Stimulated activated CD8-positive, alpha-beta memory T cell treated with anti-CD3 and anti-CD28 coated beads, Interleukin-7, amount 100 ng/mL, for 1 hour (primary cell): ENCODE results near the gene KRTAP10-6.
"Not testable (repeated sequence)": the region's sequence is repeated elsewhere in the genome, so short reads cannot be mapped to it uniquely, and the experiment has no call there.

Source experiments
- DNase-seq, 2 donors: peaks; one replicate each; pipeline ENCODE4 v3.0.0-alpha.2; 2020; ENCODE audit warnings: low read depth in 2 of 2

KRTAP10-6 gene

GRCh38 chr21:44617071-44617501 lies 24.8 kb upstream of the KRTAP10-6 start:
- no peak for DNase-seq

GRCh38 chr21:44616591-44616926 lies 24.3 kb upstream of the KRTAP10-6 start:
- DNase-seq, result no peak

GRCh38 chr21:44615911-44616590 lies 23.7 kb upstream of the KRTAP10-6 start:
- DNase-seq, result no peak

GRCh38 chr21:44615466-44615865 lies 23.2 kb upstream of the KRTAP10-6 start:
- no peak for DNase-seq

GRCh38 chr21:44614961-44615391 lies 22.7 kb upstream of the KRTAP10-6 start:
- no peak for DNase-seq

- DNase-seq, result no peak
These were observed 21.9 kb upstream of the KRTAP10-6 start for GRCh38 chr21:44614161-44614631.

GRCh38 chr21:44613386-44614155 lies 21.3 kb upstream of the KRTAP10-6 start:
- no peak for DNase-seq

- no peak for DNase-seq
These were observed 20.4 kb upstream of the KRTAP10-6 start for GRCh38 chr21:44612669-44613229.

- DNase-seq, result no peak
These were observed 19.8 kb upstream of the KRTAP10-6 start, which contains the start of gene KRTAP10-8 for GRCh38 chr21:44612029-44612486. TSS of gene KRTAP10-8 (plus strand) at chr21:44612079. CDS start at chr21:44612101, 22 bp downstream.

- no peak for DNase-seq
These were observed 19.2 kb upstream of the KRTAP10-6 start for GRCh38 chr21:44611551-44611950.

- not testable (repeated sequence) for DNase-seq
These were observed 18.0 kb upstream of the KRTAP10-6 start for GRCh38 chr21:44610157-44610843.

- DNase-seq, result no peak
These were observed 16.9 kb upstream of the KRTAP10-6 start for GRCh38 chr21:44609193-44609592.

GRCh38 chr21:44606495-44606894 lies 14.2 kb upstream of the KRTAP10-6 start:
- no peak for DNase-seq

GRCh38 chr21:44603911-44604310 lies 11.6 kb upstream of the KRTAP10-6 start:
- no peak for DNase-seq

- no peak for DNase-seq
These were observed 11.0 kb upstream of the KRTAP10-6 start for GRCh38 chr21:44603109-44603875.

- DNase-seq, result no peak
These were observed 10.2 kb upstream of the KRTAP10-6 start for GRCh38 chr21:44602463-44602850.

- DNase-seq, result no peak
These were observed 9.5 kb upstream of the KRTAP10-6 start for GRCh38 chr21:44601596-44602462.

- DNase-seq, result not testable (repeated sequence)
These were observed 8.8 kb upstream of the KRTAP10-6 start for GRCh38 chr21:44601091-44601490.

- not testable (repeated sequence) for DNase-seq
These were observed 8.0 kb upstream of the KRTAP10-6 start, which contains the start of gene KRTAP10-7 for GRCh38 chr21:44600118-44600978. TSS of gene KRTAP10-7 (plus strand) at chr21:44600597. CDS start at chr21:44600622, 25 bp downstream.
